ENCODE data around the gene HDGFL3.

- TF ChIP-seq CTCF (conservative IDR thresholded peaks at IDR 0.05; ENCODE audit: low read depth in 2 of 2) (no peak), REST (IDR thresholded peaks at IDR 0.05; ENCODE audit: unreplicated experiment) (no peak), EZH2 (IDR thresholded peaks at IDR 0.05; ENCODE audit: low read depth, unreplicated experiment) (no peak)
Measured at GRCh38 chr15:83250781-83251180, 43.2 kb upstream of the HDGFL3 start.
